ENCODE measurements around the gene CFAP299.

Gene CFAP299

GRCh38 chr4:80452768-80453167 lies 117.2 kb downstream of the CFAP299 start:
- DNase-seq, result no peak

DNA sequence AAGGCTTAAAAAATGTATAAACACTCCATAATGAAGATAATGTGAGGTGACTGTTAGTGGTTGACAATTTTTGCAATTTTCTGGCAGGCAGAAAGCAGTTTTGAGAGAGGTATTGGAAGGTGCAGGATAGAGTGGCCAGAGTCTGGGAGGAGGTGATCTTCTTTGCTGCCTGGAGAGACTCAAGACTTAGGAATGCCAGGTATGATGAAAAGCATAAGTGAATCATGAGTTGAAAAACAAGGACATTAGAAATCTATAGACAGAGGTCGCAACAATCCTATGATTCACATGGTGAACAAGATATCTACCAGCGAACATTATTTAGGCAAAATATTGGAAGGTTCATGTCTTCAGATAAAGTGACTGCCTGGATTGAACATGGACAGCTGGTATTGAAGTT lies 118.5 kb downstream of the CFAP299 start:
- no peak for DNase-seq

GRCh38 chr4:80454556-80454955 lies 119.0 kb downstream of the CFAP299 start:
- no peak for DNase-seq

- no peak for DNase-seq
Measured at GRCh38 chr4:80459918-80460473, 124.5 kb downstream of the CFAP299 start.

- DNase-seq, result no peak
Measured at GRCh38 chr4:80461412-80461811, 125.9 kb downstream of the CFAP299 start.

GRCh38 chr4:80462621-80463091 lies 127.1 kb downstream of the CFAP299 start:
- DNase-seq, result no peak

DNA sequence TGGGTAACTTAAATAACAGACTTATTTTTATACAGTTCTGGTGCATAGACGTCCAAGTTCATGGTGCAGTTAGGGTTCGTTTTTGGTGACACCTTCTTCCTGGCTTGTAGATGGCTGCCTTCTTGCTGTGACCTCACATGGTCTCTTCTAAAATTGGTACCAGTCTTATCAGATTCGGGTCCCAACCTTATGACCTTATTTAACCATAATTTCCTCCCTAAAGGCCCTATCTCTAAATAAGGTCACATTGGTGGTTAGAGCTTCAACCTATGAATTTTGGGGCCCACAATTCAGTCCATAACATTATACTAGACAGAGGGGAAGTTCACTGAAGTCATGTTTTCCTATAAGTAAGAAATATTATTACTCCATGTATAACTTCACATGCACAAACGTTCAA lies 128.0 kb downstream of the CFAP299 start:
- no peak for DNase-seq

DNA sequence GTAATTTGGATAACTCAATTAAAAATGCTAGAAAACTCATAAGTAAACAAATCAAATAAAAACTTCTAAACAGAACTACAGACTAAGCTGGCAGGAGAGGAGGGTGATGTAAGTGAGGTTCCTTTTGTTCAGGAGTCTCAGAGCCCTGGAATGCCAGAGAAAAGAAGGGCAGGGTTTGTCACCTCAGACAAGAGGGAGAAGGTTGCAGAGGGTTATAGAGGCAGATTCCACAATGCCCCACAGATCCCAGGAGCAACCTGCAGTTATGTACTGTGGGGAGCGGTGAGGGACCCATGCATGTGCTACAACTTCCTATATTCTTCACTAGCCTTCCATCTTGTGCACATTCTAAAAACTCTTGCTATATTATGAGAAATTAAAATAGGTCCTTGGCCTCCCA lies 129.7 kb downstream of the CFAP299 start:
- DNase-seq, result no peak

- no peak for DNase-seq
Measured at GRCh38 chr4:80465736-80466135, 130.2 kb downstream of the CFAP299 start.

DNA sequence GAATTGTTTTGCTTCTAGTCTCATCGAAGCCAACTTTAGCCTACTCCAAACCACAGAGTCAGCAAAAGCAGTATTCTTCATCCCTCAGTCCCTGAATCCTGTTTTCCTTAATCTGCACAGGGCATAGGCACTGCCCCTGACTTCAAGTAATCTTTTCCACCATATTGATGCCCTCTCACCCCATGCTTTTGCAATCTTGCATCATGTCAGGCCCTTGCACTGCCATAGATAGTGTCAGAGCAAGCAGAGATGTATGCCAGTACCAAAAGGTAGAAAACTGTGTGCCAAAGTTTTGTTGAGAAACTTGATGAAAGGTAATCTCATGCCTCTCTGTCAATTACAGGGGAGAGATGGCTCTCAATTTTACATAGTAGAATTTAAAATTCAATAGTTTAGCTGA lies 131.1 kb downstream of the CFAP299 start:
- no peak for DNase-seq

- no peak for DNase-seq
Measured at GRCh38 chr4:80471756-80472155, 136.2 kb downstream of the CFAP299 start.

DNA sequence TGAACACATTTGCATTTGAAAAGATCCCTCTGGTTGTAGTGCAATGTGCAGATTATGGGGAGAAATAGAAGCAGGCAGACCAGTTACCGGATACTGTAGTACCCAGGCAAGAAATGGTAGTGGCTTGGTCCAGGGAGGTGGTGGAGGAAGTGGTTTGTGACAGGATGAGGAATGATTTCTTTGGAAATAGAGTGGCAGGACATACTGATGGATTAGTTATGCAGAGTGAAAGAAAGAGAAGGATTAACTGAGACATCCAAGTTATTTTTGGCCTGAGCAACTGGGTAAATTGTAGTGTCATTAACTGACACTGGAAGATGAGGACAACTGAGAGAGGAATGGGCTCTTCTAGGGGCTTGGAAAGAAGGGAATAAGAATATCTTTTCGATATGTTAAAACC lies 139.7 kb downstream of the CFAP299 start:
- no peak for DNase-seq

DNA sequence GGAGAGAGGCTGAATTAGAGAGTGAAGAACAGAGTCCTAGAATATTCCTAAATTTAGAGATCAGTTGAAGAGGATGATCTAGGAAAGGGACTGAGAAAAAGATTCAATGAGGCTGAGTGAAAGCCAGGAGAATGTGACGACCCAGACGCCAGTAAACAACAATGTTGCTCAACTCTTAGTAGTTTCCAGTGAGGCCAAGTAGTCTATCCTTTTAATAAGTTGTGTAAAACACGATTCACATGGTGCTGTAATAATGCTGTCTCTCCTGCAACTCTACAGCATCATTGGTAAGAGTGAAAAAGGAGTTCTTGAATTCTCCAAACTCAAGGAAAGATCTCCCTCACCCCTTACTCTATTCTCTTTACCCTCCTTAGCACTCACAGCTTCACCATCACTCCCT lies 140.3 kb downstream of the CFAP299 start:
- no peak for DNase-seq

- no peak for DNase-seq
Measured at GRCh38 chr4:80484712-80485111, 149.2 kb downstream of the CFAP299 start.

GRCh38 chr4:80486603-80487002 lies 151.1 kb downstream of the CFAP299 start:
- DNase-seq, result no peak

DNA sequence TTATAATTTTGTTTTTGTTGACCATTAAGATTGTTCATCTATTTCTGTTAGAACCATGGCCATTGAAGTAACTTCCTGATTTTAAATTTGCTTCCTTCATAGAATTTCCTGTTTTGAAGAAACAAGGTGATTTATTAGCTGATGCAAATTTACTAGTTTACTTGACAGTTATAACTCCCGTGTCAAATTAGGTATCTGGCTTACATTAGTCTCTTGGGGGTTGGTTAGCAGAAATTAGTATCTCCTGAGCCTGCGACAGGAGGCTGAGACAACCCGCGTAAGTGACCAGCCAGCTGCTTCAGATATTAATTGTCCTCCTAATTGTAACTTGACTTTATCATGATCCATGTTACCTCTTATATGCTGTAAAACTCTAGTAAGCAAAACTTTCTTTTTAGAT lies 154.3 kb downstream of the CFAP299 start:
- no peak for DNase-seq

DNA sequence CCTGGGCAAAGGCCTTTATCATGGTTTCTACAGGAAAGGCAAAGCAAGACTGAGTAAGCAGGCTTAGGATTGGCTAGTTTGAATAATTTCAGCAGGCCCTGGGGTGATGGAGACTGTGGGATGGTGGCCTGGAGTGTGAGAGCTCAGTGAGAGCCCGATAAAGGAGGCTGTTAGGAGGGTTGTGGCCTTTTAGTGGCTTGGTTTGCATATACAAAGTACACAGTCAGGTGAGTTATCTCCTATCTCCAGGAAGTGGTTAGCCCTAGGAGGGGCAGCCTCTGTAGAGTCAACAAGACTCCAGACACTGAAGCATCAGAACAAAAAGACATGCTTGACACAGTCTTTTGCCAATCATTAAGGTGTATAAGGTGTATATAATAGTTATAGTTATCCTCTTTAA lies 157.2 kb downstream of the CFAP299 start:
- no peak for DNase-seq

DNA sequence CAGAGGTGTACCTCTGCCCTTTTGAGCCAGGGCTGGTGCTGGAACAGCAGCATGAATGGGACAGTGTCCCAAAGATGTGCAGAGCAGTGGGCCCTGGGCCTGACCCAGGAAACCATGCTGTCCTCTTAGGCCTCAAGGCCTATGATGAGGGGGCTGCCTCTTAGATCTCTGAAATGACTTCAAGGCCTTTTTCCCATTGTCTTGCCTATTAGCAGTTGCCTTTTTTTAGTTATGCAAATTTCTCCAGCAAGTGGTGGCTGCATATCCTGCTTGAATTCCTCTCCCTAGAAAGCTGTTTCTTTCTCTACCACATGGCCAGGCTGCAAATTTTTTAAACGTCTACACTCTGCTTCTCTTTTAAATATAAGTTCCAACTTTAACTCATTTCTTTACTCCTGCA lies 160.3 kb downstream of the CFAP299 start:
- DNase-seq, result no peak

DNA sequence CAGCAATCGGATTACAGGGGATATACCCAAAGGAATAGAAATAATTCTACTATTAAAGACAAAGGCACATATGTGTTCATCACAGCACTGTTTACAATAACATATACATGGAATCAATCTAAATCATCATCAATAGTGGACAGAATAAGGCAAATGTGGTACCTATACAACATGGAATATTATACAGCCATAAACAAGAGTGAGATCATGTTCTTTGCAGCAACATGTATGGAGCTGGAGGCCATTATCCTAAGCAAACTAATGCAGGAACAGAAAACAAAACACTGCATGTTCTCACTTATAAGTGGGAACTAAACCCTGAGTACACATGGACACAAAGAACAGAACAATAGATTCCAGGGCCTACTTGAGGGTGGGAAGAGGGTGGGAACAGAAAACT lies 163.2 kb downstream of the CFAP299 start:
- DNase-seq, result no peak

GRCh38 chr4:80500613-80501012 lies 165.1 kb downstream of the CFAP299 start:
- no peak for DNase-seq

GRCh38 chr4:80507077-80507476 lies 171.5 kb downstream of the CFAP299 start:
- no peak for DNase-seq

DNA sequence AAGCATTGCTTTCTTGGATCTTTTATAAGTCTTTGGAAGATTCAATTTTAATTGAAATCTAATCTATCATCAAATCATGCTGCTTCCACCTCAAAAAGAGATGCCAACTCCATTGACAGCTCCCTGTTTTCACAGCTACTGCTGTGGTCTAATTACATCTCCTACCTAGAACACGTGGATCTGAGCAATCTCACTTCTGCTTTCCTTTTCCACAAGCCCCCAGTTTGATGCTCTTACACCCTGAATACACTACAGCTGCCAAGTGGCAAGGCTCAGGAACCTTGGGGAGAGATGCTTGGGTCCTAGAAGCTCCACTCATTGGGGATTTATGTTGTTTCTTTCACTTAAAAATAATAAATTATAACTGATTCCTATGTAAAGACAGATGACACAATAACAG lies 172.0 kb downstream of the CFAP299 start:
- DNase-seq, result no peak

DNA sequence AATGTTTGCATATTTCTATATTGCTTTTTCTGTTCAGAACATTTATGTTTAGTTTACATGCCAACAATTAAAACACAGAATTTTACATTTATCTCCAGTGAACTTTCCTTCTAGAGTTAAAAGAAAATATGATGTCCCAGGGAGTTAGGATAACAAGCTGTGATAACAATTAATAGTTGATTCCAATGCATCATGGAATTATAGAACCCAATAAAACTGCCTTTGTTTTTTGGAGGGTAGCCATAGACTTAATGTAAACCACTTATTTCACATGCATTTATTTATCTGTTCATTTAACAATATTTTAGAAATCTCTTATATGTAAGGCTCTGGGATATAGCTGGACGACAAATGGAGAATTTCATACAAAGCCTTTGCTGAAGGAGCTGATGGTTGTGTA lies 180.0 kb downstream of the CFAP299 start:
- DNase-seq, result no peak

DNA sequence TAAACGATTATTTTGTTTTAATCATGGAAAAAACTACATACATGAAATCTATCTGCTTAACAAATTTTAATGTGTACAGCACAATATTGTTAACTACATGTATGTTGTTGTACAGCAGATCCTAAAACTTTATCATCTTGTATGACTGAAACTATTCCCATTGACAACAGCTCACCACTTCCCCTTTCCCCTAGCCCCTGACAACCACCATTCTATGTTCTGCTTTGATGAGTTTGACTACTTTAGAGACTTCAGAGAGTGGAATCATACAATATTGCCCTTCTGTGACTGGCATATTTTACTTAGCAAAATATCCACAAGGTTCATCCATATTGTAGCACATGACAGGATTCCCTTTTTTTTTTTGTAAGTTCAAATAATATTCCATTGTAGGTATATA lies 185.9 kb downstream of the CFAP299 start:
- no peak for DNase-seq

GRCh38 chr4:80526697-80527096 lies 191.2 kb downstream of the CFAP299 start:
- DNase-seq, result no peak

DNA sequence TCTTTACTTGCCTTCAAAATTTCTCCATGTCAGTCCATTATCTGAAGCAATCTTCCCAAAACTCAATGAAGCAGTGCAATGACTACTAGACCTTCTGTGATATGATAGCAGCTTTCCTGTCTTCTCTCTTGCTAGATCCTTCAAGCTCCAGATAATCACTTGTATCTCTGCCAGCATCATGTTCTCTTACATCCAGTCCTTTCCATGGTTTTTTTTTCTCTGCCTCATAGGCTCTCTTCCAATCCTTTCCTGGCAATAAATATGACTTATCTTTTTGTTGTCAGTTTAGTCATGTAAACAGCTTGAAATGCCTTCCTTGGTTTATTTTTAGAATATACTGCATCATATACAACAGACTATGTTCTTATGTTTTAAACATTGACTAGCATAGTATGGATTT lies 193.5 kb downstream of the CFAP299 start:
- no peak for DNase-seq

Measured in NK-92 treated with Interleukin-12 subunit alpha and Interleukin-12 subunit beta, amount 100 ng/mL, for 24 hours (cell line).